ENCODE measurements around the gene ADAMTS5.

The ADAMTS5 gene

DNA sequence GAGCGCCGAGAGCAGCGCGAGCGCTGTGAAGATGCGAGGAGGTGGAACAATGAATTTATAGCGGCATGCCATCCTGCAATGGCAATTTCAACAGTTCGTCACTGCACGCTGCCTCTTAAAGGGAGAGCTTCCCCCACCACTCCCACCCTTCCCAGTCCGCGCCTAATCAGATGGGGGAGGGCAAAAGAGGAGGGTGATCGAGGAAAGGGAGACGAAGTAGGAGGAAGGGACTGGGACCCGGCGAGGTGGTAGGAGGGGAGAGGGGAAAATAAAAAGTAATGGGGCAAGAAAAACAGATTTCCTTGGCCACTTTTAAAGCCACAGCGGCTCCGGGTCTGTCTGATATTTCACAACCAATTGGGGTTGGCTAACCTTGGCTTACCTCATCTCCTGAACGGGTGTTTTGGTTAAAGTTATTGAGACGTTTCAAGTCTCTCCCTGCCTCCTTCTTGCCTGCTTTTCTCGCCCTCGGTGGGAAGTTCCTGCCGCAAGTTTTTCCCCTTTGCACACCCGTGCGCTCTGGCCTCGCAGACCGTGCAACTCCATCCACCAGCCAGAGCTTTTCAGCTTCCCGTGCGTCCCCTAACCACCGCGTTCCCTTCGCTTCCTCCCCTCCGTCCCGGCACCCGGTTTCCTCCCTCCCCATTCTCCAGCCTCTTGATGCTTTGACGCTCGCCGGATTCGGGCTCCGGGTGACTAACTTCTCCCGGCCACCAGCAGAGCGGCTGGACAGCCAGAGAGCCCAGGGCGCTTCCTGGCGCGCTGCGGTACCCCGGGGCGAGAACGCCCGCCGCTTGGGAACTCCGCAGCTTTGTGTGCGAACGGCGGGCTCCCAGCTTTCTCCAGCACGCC lies at the start of gene ADAMTS5:
Gene ADAMTS5, minus strand, starts transcription at position 27 of the 852 bp plus-strand sequence. CDS start 697 bp downstream, outside the sequence.
- no peaks in the 10 kb centered on the region for H3K9me3 Mint-ChIP-seq
- peak within 1 kb of the TSS; percentile 76 for H3K4me3 Mint-ChIP-seq
- peaks cover 50% of the 10 kb centered on the region for H3K27me3 Mint-ChIP-seq
- peak within 1 kb of the TSS; percentile 58 for H3K27ac Mint-ChIP-seq
- H3K4me1 Mint-ChIP-seq (ENCODE audit: low read depth): peaks cover 44% of the 10 kb centered on the region
- peaks cover 6% of the 10 kb centered on the region for H3K36me3 Mint-ChIP-seq (ENCODE audit: low read depth)
- intact Hi-C loops (cut with micrococcal nuclease): no loop called here

- no peaks in the 10 kb centered on the region for H3K36me3 Mint-ChIP-seq (ENCODE audit: low read depth)
- no peaks in the 10 kb centered on the region for H3K9me3 Mint-ChIP-seq
- H3K4me3 Mint-ChIP-seq: no peak overlapping the region
- no peaks in the 10 kb centered on the region for H3K4me1 Mint-ChIP-seq (ENCODE audit: low read depth)
- H3K27me3 Mint-ChIP-seq: no peaks in the 10 kb centered on the region
- intact Hi-C loops (cut with micrococcal nuclease): no loop called here
- no peak overlapping the region for H3K27ac Mint-ChIP-seq
These were observed 34.6 kb upstream of the ADAMTS5 start for GRCh38 chr21:27001526-27001925.

DNA sequence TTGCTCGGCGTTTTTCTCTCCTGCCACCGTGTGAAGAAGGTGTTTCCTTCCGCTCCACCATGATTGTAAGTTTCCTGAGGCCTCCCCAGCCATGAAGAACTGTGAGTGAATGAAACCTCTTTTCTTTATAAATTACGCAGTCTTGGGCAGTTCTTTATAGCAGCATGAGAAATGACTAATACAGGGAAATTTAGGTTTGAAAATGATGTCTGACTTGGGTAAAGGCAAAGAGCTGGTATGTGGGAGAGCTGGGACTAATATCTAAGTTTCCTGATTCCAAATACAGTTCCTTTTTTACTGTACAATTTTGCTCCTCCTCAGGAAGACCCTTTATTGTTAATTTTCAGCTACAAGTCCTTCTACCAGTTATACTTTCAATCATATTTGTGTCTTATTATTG lies 16.7 kb upstream of the ADAMTS5 start:
- intact Hi-C loops (cut with micrococcal nuclease): no loop called here
- Mint-ChIP-seq H3K9me3 (peaks cover 21% of the 10 kb centered on the region), H3K4me3 (no peak overlapping the region), H3K4me1 (ENCODE audit: low read depth) (no peaks in the 10 kb centered on the region), H3K27me3 (peaks cover 25% of the 10 kb centered on the region), H3K36me3 (ENCODE audit: low read depth) (no peaks in the 10 kb centered on the region), H3K27ac (no peak overlapping the region)

GRCh38 chr21:26982767-26983166 lies 15.9 kb upstream of the ADAMTS5 start:
- H3K36me3 Mint-ChIP-seq (ENCODE audit: low read depth): no peaks in the 10 kb centered on the region
- H3K4me3 Mint-ChIP-seq: no peak overlapping the region
- intact Hi-C loops (cut with micrococcal nuclease): no loop called here
- peaks cover 13% of the 10 kb centered on the region for H3K9me3 Mint-ChIP-seq
- H3K4me1 Mint-ChIP-seq (ENCODE audit: low read depth): no peaks in the 10 kb centered on the region
- no peak overlapping the region for H3K27ac Mint-ChIP-seq
- H3K27me3 Mint-ChIP-seq: peaks cover 23% of the 10 kb centered on the region

GRCh38 chr21:26977746-26978145 lies 10.9 kb upstream of the ADAMTS5 start:
- peaks cover 28% of the 10 kb centered on the region for H3K27me3 Mint-ChIP-seq
- no peak overlapping the region for H3K4me3 Mint-ChIP-seq
- intact Hi-C loops (cut with micrococcal nuclease): no loop called here
- H3K27ac Mint-ChIP-seq: no peak overlapping the region
- H3K36me3 Mint-ChIP-seq (ENCODE audit: low read depth): no peaks in the 10 kb centered on the region
- H3K4me1 Mint-ChIP-seq (ENCODE audit: low read depth): peaks cover 9% of the 10 kb centered on the region
- peaks cover 8% of the 10 kb centered on the region for H3K9me3 Mint-ChIP-seq

- Mint-ChIP-seq H3K27me3 (peaks cover 25% of the 10 kb centered on the region), H3K4me3 (no peak overlapping the region), H3K4me1 (ENCODE audit: low read depth) (peaks cover 21% of the 10 kb centered on the region), H3K27ac (no peak overlapping the region), H3K36me3 (ENCODE audit: low read depth) (no peaks in the 10 kb centered on the region), H3K9me3 (no peaks in the 10 kb centered on the region)
- intact Hi-C loops (cut with micrococcal nuclease): no loop called here
These were observed 6.3 kb upstream of the ADAMTS5 start for GRCh38 chr21:26973226-26973625.

DNA sequence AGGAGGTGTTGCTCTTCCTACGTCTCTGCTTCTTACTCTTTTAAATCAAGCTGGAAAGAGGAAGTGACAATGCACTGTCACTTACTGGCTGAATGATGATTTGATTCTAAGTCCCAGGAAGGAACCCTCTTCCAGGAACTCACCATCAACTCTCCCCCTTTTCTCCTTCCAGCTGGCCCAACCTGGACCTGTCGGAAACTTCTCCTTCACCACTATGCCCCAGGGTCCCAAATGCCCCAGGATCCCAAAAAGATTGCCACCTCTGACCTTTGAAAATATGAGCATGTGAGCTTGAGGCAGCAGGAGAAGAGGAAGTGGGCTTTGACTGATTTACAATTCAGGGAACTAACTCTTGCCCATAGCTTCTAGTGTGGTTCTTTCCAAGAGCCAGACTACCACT lies 5.3 kb upstream of the ADAMTS5 start:
- peaks cover 27% of the 10 kb centered on the region for H3K4me1 Mint-ChIP-seq (ENCODE audit: low read depth)
- intact Hi-C loops (cut with micrococcal nuclease): no loop called here
- peak overlapping the region; percentile 4 for H3K4me3 Mint-ChIP-seq
- H3K36me3 Mint-ChIP-seq (ENCODE audit: low read depth): no peaks in the 10 kb centered on the region
- H3K9me3 Mint-ChIP-seq: no peaks in the 10 kb centered on the region
- H3K27me3 Mint-ChIP-seq: peaks cover 28% of the 10 kb centered on the region
- peak overlapping the region; percentile 87 for H3K27ac Mint-ChIP-seq

GRCh38 chr21:26969971-26970725 lies 3.3 kb upstream of the ADAMTS5 start:
- peaks cover 42% of the 10 kb centered on the region for H3K27me3 Mint-ChIP-seq
- H3K27ac Mint-ChIP-seq: no peak overlapping the region
- no peaks in the 10 kb centered on the region for H3K9me3 Mint-ChIP-seq
- H3K36me3 Mint-ChIP-seq (ENCODE audit: low read depth): peaks cover 6% of the 10 kb centered on the region
- no peak overlapping the region for H3K4me3 Mint-ChIP-seq
- peaks cover 45% of the 10 kb centered on the region for H3K4me1 Mint-ChIP-seq (ENCODE audit: low read depth)
- intact Hi-C loops (cut with micrococcal nuclease): no loop called here

- H3K9me3 Mint-ChIP-seq: no peaks in the 10 kb centered on the region
- peak overlapping the region; percentile 26 for H3K27ac Mint-ChIP-seq
- peak overlapping the region; percentile 76 for H3K4me3 Mint-ChIP-seq
- intact Hi-C loops (cut with micrococcal nuclease): no loop called here
- peaks cover 42% of the 10 kb centered on the region for H3K4me1 Mint-ChIP-seq (ENCODE audit: low read depth)
- H3K27me3 Mint-ChIP-seq: peaks cover 53% of the 10 kb centered on the region
- H3K36me3 Mint-ChIP-seq (ENCODE audit: low read depth): peaks cover 6% of the 10 kb centered on the region
These were observed 233 bp downstream of the ADAMTS5 start for GRCh38 chr21:26966649-26967061.

DNA sequence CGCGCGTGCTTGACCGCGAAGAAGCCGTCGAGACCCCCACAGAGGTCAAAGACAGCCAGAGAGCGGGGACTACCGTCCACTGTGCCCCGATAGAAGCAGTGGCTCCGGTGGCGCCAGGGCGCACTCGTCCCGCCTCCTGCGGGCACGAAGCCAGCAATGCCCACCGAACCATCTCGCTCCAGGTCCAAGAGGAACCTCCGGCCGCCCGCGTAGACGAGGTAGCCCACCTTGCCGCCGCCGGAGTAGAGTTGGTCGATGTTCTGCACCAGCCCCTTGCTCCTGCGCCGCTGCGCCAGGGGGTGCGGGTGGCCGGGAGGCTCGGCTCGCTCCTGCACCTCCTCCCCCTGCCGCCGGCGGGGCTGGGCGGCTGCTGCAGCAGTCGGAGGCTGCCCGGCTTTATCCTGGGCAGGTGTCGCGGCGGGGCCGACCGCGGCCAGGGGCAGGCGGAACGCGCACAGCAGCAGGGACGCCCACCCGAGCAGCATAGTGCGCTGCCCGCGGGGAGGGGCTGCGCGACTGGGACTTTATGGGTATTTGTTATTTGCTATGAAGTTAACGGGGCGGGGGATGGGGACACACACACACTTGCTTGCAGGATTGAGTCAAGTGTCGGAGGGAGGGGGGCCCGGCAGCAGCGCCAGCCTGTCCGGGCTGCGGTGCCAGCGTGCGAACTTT lies 844 bp downstream of the ADAMTS5 start:
- H3K27ac Mint-ChIP-seq: peak overlapping the region; percentile 58
- peaks cover 43% of the 10 kb centered on the region for H3K4me1 Mint-ChIP-seq (ENCODE audit: low read depth)
- intact Hi-C loops (cut with micrococcal nuclease): no loop called here
- no peaks in the 10 kb centered on the region for H3K9me3 Mint-ChIP-seq
- H3K27me3 Mint-ChIP-seq: peaks cover 54% of the 10 kb centered on the region
- peak overlapping the region; percentile 76 for H3K4me3 Mint-ChIP-seq
- H3K36me3 Mint-ChIP-seq (ENCODE audit: low read depth): peaks cover 6% of the 10 kb centered on the region

DNA sequence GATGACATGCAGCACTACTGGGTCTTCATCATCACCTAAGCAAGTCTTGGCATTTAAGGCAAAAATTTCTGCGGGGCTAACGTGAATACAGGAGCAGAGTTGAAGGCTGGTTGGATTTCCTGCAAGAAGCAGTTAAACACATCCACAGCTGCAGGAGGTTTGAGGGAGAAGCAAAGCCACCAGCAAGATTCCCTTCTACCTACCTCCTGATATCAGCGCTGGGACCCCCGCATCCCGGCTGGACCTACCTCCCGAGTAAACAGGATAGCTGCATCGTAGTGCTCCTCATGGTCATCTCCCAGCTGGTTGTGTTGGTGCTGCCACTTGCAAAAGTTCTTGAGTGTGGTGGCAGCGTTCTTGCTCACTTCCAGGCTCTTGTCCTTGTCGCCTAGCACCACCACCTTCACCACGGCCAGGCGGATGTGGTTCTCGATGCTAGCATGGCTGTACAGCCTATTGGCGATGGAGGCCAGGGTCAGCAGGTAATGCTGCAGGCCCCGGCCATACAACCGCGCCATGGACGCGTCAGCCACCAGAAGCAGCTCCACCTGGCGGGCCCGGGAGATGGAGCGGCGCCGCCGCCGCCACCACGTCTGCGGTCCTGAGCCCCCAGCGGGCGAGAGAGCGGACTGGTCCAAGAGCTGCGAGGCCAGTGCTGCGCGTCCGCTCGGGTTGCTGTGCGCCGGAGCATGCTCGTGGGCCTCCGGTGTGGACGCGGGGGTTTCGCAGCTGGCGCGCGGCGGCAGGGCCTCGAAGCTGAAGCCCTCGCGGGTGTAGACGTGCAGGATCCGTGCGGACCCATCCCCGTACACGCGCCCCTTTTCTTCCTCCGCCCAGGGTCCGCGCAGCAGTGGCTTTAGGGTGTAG lies 1.6 kb downstream of the ADAMTS5 start:
- intact Hi-C loops (cut with micrococcal nuclease): no loop called here
- Mint-ChIP-seq H3K27me3 (peaks cover 49% of the 10 kb centered on the region), H3K4me3 (peak overlapping the region; percentile 76), H3K36me3 (ENCODE audit: low read depth) (peaks cover 6% of the 10 kb centered on the region), H3K9me3 (no peaks in the 10 kb centered on the region), H3K4me1 (ENCODE audit: low read depth) (peaks cover 43% of the 10 kb centered on the region), H3K27ac (peak overlapping the region; percentile 58)

DNA sequence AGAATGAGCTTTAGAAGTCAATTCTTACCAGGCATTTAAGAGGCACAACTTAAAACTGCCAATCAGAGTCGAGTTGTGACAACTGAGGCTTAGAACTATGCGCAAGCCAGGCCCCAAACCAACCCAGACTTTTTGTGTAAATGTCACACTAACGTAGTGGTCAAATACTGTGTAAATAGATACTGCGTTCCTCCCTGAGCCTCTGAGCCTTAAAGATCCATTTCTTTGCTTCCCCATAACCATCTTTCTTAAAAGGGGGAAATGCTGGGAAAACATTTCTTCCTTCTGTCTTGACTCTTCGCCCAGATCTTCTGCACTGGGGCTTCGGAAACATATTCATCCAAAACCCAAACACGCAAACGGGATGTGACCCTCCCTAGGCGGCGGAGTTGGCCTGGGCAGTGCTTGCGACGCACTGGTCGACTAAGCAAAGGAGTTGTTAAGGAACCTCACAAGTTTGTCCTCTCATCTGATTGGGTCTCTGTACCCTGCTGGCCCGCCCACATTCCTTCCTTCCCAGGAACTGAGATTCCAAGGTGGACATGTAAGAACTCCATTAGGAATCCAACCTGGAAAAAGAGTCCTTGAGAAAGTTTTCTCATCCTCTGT lies 2.6 kb downstream of the ADAMTS5 start:
- intact Hi-C loops (cut with micrococcal nuclease): no loop called here
- peaks cover 47% of the 10 kb centered on the region for H3K27me3 Mint-ChIP-seq

DNA sequence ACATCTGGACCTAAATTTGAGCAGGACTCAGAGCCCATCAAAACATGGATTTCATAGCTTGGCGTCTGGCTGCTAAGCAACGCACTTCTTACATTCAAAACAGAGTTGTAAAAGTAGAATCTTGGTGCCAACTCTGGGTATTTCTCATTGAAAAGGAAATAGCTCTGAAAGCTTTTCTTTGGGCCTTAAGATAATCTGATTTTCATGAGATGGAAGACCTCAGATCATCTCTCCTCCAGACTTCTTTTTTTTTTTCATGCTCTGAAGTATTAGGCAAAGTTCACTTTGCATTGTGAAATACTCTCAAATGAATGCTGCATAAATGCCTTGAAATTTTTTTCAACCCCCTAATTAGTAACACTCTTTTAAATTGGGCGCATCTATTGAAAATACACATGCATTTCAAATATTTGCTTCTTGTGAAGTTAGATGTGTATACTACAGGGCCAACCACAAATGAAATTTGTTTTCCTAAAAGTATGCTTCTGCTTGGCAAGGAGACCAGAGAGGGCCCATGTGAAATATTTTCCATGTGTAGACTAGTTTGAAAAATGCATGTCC lies 4.2 kb downstream of the ADAMTS5 start:
- Mint-ChIP-seq H3K4me1 (ENCODE audit: low read depth) (peaks cover 42% of the 10 kb centered on the region), H3K4me3 (no peak overlapping the region), H3K9me3 (no peaks in the 10 kb centered on the region), H3K27ac (no peak overlapping the region), H3K36me3 (ENCODE audit: low read depth) (peaks cover 6% of the 10 kb centered on the region), H3K27me3 (peaks cover 42% of the 10 kb centered on the region)
- intact Hi-C loops (cut with micrococcal nuclease): no loop called here

More for the DNA sequence above, 2.6 kb downstream of the ADAMTS5 start:
- Mint-ChIP-seq H3K9me3 (no peaks in the 10 kb centered on the region), H3K4me1 (ENCODE audit: low read depth) (peaks cover 43% of the 10 kb centered on the region), H3K36me3 (ENCODE audit: low read depth) (peaks cover 6% of the 10 kb centered on the region), H3K4me3 (no peak overlapping the region), H3K27ac (no peak overlapping the region)
